ENCODE measurements around the gene CLEC18B.
"Not testable (repeated sequence)": the region's sequence is repeated elsewhere in the genome, so short reads cannot be mapped to it uniquely, and the experiment has no call there.

DNA sequence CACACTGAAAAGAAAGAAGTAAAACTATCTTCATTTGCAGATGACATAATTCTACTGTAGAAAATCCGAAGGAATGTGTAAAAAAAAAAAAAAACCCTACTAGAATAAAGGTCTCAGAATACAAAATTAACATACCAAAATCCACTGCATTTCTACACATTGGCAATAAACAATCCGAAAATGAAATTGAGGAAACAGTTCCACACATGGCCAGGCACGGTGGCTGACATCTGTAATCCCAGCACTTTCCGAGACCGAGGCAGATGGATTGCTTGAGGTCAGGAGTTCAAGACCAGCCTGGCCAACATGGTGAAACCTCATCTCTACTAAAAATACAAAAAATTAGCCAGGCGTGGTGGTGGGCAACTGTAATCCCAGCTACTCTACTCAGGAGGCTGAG is 4.5 kb upstream of the CLEC18B start:
- not testable (repeated sequence) for TF ChIP-seq CTCF (conservative IDR thresholded peaks at IDR 0.05); ZFX (IDR thresholded peaks at IDR 0.05)

Data from C4-2B (cell line).